ENCODE measurements around the gene ATAD3A.
"Not testable (repeated sequence)": the region's sequence is repeated elsewhere in the genome, so short reads cannot be mapped to it uniquely, and the experiment has no call there.

DNA sequence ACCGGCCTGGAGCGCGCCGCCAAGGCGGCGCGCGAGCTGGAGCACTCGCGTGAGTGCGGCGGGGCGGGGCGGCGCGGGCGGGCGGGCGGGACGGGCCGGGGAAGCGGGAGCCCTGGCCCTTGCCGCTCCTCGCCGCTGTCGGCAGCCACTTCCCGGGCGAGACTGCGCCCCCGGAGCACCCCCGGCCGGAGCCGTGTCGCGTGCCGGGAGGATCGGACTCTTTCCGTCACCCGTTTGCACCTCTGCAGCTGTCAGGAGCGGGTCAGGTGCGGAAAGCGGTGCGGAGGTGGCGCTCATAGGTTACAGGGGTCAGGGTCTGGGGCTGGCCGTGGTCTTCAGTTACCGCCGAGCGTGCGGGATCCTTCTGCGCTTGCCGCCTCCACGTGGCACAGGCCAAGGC, 463 bp downstream of the ATAD3A start:
- TF ChIP-seq, protein P1, sequence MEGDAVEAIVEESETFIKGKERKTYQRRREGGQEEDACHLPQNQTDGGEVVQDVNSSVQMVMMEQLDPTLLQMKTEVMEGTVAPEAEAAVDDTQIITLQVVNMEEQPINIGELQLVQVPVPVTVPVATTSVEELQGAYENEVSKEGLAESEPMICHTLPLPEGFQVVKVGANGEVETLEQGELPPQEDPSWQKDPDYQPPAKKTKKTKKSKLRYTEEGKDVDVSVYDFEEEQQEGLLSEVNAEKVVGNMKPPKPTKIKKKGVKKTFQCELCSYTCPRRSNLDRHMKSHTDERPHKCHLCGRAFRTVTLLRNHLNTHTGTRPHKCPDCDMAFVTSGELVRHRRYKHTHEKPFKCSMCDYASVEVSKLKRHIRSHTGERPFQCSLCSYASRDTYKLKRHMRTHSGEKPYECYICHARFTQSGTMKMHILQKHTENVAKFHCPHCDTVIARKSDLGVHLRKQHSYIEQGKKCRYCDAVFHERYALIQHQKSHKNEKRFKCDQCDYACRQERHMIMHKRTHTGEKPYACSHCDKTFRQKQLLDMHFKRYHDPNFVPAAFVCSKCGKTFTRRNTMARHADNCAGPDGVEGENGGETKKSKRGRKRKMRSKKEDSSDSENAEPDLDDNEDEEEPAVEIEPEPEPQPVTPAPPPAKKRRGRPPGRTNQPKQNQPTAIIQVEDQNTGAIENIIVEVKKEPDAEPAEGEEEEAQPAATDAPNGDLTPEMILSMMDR (IDR thresholded peaks at IDR 0.05): not testable (repeated sequence)
- TF ChIP-seq MEF2A (IDR thresholded peaks at IDR 0.05; ENCODE audit: borderline replicate concordance, low read depth); TEAD4 (IDR thresholded peaks at IDR 0.05; ENCODE audit: borderline replicate concordance, insufficient read depth): not testable (repeated sequence)
